SK-N-SH treated with all-trans-retinoic acid at 6 μM for 48 hours (cell line): ENCODE measurements around the gene CASP1.
"Not testable (repeated sequence)": the region's sequence is repeated elsewhere in the genome, so short reads cannot be mapped to it uniquely, and the experiment has no call there.

Experiments
- ATAC-seq: fragments of 200-7000 bp; cut with Tn5 transposase; 3 replicates; pipeline ENCODE4 v1.9.1; 2020; ENCODE audit warnings: mild to moderate bottlenecking, moderate library complexity
- CSDC2 ChIP-seq: fragments of 250-450 bp; sonication (Bioruptor Pico); IDR thresholded peaks from 2 replicates; pipeline ENCODE4 v1.5.0; 2020; ENCODE audit warnings: mild to moderate bottlenecking, moderate library complexity
- ESRRG ChIP-seq: fragments of 250-450 bp; sonication (Bioruptor Pico); IDR thresholded peaks from 2 replicates; pipeline ENCODE4 v1.6.1; 2021; ENCODE audit warnings: mild to moderate bottlenecking
- GLIS3 ChIP-seq: fragments of 250-450 bp; sonication (Bioruptor Pico); IDR thresholded peaks from 2 replicates; pipeline ENCODE4 v1.5.0; 2020; ENCODE audit warnings: mild to moderate bottlenecking, moderate library complexity
- ISL1 ChIP-seq: fragments of 250-450 bp; sonication (Bioruptor Pico); IDR thresholded peaks from 2 replicates; pipeline ENCODE4 v2.1.2; 2022; ENCODE audit warnings: mild to moderate bottlenecking, moderate library complexity
- OSR1 ChIP-seq: fragments of 250-450 bp; sonication (Bioruptor Pico); IDR thresholded peaks from 2 replicates; pipeline ENCODE4 v1.8.0; 2022; ENCODE audit warnings: moderate library complexity, mild to moderate bottlenecking, inconsistent platforms
- PPARA ChIP-seq: fragments of 250-450 bp; sonication (Bioruptor Pico); IDR thresholded peaks from 2 replicates; pipeline ENCODE4 v1.5.0; 2020; ENCODE audit warnings: mild to moderate bottlenecking, borderline replicate concordance
- RARB ChIP-seq: fragments of 250-450 bp; sonication (Bioruptor Pico); IDR thresholded peaks from 2 replicates; pipeline ENCODE4 v1.8.0; 2021; ENCODE audit warnings: mild to moderate bottlenecking, moderate library complexity
- SNAI2 ChIP-seq: fragments of 250-450 bp; sonication (Bioruptor Pico); IDR thresholded peaks from 2 replicates; pipeline ENCODE4 v1.5.0; 2020; ENCODE audit warnings: mild to moderate bottlenecking, moderate library complexity
- TCF4 ChIP-seq: fragments of 250-450 bp; sonication (Bioruptor Pico); IDR thresholded peaks from 2 replicates; pipeline ENCODE4 v1.8.0; 2021; ENCODE audit warnings: mild to moderate bottlenecking, moderate library complexity, borderline replicate concordance
- ZC3H10 ChIP-seq: fragments of 250-450 bp; sonication (Bioruptor Pico); IDR thresholded peaks from 2 replicates; pipeline ENCODE4 v1.5.1; 2021; ENCODE audit warnings: mild to moderate bottlenecking, moderate library complexity
- ZFP30 ChIP-seq: fragments of 450-650 bp; formaldehyde crosslinking; IDR thresholded peaks from 2 replicates; pipeline ENCODE4 v1.5.0; 2022; ENCODE audit warnings: mild to moderate bottlenecking, moderate library complexity
- ZNF565 ChIP-seq: fragments of 450-650 bp; formaldehyde crosslinking; conservative IDR thresholded peaks from 2 replicates; pipeline ENCODE4 v1.5.0; 2020; ENCODE audit warnings: low read depth, mild to moderate bottlenecking, moderate library complexity
- ZNF8 ChIP-seq: fragments of 450-650 bp; formaldehyde crosslinking; IDR thresholded peaks from 2 replicates; pipeline ENCODE4 v1.5.0; 2020; ENCODE audit warnings: mild to moderate bottlenecking, moderate library complexity
- TF ChIP-seq, protein P1 (sequence below): fragments of 250-450 bp; sonication (Bioruptor Pico); IDR thresholded peaks from 2 replicates; pipeline ENCODE4 v1.5.1; 2021; ENCODE audit warnings: mild to moderate bottlenecking, moderate library complexity
- TF ChIP-seq, protein P2 (sequence below): fragments of 250-450 bp; sonication (Bioruptor Pico); IDR thresholded peaks from 2 replicates; pipeline ENCODE4 v1.8.0; 2020; ENCODE audit warnings: mild to moderate bottlenecking, moderate library complexity, borderline replicate concordance
- TF ChIP-seq, protein P3 (sequence below): fragments of 250-450 bp; sonication (Bioruptor Pico); IDR thresholded peaks from 2 replicates; pipeline ENCODE4 v1.5.0; 2020; ENCODE audit warnings: mild to moderate bottlenecking, moderate library complexity
- TF ChIP-seq, protein P4 (sequence below): fragments of 250-450 bp; sonication (Bioruptor Pico); IDR thresholded peaks from 2 replicates; pipeline ENCODE4 v1.5.1; 2020; ENCODE audit warnings: low read depth, mild to moderate bottlenecking, moderate library complexity
- TF ChIP-seq, protein P5 (sequence below): fragments of 250-450 bp; sonication (Bioruptor Pico); IDR thresholded peaks from 2 replicates; pipeline ENCODE4 v1.8.0; 2021; ENCODE audit warnings: low read depth, mild to moderate bottlenecking, moderate library complexity, borderline replicate concordance

CASP1 gene

DNA sequence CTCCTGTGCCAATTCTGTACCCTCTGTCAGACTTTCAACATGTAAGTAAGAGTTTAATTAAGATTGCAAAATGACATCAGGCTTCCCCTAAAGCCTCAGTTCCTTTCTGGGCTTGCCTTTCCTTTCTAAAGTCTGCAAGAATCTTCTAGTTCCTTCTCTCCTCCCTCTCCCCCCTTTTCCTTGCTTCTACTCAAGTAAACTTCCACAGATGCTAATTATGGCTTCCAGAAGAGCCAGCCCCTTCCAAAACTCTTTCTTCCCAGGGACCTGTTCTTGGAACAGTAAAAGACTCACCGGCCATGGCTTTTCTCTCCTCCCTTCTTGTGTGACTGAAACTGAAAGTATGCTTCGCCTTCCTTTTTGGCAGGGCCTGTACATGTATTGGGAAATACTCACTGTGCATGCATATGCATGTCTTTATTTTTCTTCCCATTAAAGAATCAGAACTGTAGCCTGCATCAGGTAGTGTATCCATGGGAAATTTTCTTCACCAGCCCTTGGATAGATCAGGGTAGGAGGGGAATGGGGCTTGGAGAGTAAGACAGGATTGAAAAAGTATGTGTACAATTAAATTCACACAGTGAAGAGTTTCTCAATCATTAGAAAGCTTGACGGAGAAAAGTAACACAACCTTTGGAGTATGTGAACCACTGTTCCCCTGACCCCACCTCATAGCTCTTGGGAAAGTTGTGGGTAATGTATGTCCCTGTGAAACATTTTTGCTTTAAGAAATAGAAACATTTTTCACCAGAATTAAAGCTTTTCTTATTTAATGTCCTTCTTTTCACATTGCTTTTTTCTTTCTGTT lies at the start of gene CASP1:
Gene CASP1, minus strand, starts transcription at position 332 of the 808 bp plus-strand sequence. Its CDS starts 31 bp downstream, at position 301.
- peak; percentile 33; the same call in 1 of the 3 replicates for ATAC-seq
- TF ChIP-seq ZC3H10 (CRISPR knock-in tag) (no peak), ZFP30 (no peak), TCF4 (CRISPR knock-in tag) (no peak), ZNF8 (CRISPR knock-in tag) (no peak), ZNF565 (no peak), SNAI2 (no peak), ESRRG (CRISPR knock-in tag) (no peak), GLIS3 (CRISPR knock-in tag) (no peak), ISL1 (CRISPR knock-in tag) (no peak)
- TF ChIP-seq, protein P1, sequence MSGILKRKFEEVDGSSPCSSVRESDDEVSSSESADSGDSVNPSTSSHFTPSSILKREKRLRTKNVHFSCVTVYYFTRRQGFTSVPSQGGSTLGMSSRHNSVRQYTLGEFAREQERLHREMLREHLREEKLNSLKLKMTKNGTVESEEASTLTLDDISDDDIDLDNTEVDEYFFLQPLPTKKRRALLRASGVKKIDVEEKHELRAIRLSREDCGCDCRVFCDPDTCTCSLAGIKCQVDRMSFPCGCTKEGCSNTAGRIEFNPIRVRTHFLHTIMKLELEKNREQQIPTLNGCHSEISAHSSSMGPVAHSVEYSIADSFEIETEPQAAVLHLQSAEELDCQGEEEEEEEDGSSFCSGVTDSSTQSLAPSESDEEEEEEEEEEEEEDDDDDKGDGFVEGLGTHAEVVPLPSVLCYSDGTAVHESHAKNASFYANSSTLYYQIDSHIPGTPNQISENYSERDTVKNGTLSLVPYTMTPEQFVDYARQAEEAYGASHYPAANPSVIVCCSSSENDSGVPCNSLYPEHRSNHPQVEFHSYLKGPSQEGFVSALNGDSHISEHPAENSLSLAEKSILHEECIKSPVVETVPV, result no peak

DNA sequence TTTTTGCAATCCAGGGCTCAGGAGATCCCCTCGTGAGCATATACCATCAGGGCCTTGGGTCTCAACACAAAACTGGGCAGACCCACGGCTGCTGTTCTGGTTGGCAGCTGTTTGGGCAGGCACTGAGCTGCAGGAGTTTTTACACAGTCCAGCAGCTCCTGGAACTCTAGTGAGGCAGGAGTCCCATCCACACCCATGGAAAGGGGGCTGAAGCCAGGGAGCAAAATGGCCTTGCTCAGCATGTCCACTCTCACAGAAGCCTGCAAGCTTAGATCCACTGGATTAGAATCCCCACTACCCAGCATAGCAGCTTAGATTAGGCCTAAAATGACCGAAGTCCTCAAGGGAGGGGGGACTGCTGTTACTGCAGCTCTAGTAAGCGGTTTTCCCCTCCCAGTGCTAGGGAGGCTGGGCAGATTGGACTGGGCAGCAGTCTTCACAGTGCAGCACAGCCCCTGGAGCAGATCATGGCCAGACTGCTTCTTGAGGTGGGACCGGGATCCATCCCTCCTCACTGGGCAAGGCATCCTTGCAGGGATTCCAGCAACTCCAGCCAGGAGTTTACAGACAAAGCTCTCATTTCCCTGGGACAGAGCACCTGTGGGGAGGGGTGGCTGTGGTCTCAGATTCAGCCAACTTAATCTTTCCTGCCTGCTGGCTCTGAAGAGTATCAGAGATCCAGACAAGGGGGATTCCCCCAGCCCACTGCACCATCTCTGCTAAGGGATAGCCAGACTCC lies 46.6 kb upstream of the CASP1 start:
- TF ChIP-seq ZFP30 (no peak), GLIS3 (CRISPR knock-in tag) (no peak), ISL1 (CRISPR knock-in tag) (no peak), ZC3H10 (CRISPR knock-in tag) (no peak), RARB (CRISPR knock-in tag) (no peak), OSR1 (CRISPR knock-in tag) (no peak)
- TF ChIP-seq, protein P2, sequence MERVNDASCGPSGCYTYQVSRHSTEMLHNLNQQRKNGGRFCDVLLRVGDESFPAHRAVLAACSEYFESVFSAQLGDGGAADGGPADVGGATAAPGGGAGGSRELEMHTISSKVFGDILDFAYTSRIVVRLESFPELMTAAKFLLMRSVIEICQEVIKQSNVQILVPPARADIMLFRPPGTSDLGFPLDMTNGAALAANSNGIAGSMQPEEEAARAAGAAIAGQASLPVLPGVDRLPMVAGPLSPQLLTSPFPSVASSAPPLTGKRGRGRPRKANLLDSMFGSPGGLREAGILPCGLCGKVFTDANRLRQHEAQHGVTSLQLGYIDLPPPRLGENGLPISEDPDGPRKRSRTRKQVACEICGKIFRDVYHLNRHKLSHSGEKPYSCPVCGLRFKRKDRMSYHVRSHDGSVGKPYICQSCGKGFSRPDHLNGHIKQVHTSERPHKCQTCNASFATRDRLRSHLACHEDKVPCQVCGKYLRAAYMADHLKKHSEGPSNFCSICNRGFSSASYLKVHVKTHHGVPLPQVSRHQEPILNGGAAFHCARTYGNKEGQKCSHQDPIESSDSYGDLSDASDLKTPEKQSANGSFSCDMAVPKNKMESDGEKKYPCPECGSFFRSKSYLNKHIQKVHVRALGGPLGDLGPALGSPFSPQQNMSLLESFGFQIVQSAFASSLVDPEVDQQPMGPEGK (CRISPR knock-in tag), result no peak
- TF ChIP-seq, protein P3, sequence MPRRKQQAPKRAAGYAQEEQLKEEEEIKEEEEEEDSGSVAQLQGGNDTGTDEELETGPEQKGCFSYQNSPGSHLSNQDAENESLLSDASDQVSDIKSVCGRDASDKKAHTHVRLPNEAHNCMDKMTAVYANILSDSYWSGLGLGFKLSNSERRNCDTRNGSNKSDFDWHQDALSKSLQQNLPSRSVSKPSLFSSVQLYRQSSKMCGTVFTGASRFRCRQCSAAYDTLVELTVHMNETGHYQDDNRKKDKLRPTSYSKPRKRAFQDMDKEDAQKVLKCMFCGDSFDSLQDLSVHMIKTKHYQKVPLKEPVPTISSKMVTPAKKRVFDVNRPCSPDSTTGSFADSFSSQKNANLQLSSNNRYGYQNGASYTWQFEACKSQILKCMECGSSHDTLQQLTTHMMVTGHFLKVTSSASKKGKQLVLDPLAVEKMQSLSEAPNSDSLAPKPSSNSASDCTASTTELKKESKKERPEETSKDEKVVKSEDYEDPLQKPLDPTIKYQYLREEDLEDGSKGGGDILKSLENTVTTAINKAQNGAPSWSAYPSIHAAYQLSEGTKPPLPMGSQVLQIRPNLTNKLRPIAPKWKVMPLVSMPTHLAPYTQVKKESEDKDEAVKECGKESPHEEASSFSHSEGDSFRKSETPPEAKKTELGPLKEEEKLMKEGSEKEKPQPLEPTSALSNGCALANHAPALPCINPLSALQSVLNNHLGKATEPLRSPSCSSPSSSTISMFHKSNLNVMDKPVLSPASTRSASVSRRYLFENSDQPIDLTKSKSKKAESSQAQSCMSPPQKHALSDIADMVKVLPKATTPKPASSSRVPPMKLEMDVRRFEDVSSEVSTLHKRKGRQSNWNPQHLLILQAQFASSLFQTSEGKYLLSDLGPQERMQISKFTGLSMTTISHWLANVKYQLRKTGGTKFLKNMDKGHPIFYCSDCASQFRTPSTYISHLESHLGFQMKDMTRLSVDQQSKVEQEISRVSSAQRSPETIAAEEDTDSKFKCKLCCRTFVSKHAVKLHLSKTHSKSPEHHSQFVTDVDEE, result no peak
- TF ChIP-seq, protein P4, sequence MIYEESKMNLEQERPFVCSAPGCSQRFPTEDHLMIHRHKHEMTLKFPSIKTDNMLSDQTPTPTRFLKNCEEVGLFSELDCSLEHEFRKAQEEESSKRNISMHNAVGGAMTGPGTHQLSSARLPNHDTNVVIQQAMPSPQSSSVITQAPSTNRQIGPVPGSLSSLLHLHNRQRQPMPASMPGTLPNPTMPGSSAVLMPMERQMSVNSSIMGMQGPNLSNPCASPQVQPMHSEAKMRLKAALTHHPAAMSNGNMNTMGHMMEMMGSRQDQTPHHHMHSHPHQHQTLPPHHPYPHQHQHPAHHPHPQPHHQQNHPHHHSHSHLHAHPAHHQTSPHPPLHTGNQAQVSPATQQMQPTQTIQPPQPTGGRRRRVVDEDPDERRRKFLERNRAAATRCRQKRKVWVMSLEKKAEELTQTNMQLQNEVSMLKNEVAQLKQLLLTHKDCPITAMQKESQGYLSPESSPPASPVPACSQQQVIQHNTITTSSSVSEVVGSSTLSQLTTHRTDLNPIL, result no peak
- TF ChIP-seq, all 23 proteins: peak for 0
- no peak for ATAC-seq

DNA sequence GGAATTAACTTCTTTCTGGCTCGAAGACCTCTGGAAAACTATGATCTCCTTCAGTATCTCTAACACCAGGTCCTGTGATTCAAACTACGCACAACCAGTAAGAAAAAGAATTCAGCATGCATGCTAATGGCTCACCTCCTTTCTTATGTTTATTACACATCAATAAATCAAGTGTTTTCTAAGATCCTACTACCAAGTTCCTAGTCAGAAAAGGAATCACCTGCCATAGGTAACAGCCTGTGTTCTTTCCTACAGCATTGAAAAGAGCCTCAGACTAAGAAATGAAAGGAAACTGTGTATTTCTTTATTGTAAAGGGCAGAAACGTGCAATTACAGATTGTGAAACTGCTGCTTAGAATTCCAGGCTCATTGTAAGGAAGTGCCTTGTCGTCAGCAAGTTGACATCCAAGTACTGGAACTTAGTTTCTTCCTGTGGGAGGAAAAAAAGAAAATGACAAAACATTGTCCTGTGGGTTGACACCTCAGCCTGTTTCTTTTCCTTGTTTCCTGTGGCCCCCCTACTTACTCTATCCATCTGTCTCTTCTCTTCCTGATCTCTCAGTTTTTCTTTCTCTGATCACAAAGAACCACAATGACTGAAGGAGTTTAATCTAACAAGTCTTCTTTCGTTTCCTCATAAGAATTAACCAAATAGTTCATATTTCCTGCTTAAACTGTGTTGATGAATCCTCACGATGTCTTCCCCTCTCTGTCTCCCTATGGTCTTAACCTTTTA lies 45.4 kb upstream of the CASP1 start:
- ATAC-seq, result not testable (repeated sequence)

DNA sequence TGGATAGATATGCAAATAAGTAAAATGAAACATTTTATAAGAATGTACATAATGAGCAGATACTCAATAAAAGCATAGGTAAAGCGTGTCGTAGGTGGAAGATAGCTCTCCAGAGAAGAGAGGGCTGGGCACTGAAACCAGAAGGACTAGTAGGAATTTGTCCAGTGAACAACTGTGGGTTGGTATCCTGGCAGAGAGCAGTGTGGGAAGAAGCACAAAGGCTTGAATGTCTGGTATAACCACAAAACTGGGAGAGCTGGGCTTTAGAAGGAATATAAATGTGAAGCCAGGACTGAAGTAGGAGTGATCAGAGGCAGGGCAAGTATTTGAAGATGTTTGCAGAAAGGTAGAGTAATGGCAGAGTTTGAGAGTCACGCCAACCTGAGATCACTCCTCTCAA lies 43.3 kb upstream of the CASP1 start:
- ATAC-seq, result no peak
- TF ChIP-seq, protein P2 (CRISPR knock-in tag), result no peak
- TF ChIP-seq SNAI2 (no peak), ZNF8 (CRISPR knock-in tag) (no peak), OSR1 (CRISPR knock-in tag) (no peak), ISL1 (CRISPR knock-in tag) (no peak), PPARA (CRISPR knock-in tag) (no peak), ZC3H10 (CRISPR knock-in tag) (no peak), ESRRG (CRISPR knock-in tag) (no peak), CSDC2 (CRISPR knock-in tag) (no peak)
- TF ChIP-seq, protein P4, result no peak
- TF ChIP-seq, protein P5, sequence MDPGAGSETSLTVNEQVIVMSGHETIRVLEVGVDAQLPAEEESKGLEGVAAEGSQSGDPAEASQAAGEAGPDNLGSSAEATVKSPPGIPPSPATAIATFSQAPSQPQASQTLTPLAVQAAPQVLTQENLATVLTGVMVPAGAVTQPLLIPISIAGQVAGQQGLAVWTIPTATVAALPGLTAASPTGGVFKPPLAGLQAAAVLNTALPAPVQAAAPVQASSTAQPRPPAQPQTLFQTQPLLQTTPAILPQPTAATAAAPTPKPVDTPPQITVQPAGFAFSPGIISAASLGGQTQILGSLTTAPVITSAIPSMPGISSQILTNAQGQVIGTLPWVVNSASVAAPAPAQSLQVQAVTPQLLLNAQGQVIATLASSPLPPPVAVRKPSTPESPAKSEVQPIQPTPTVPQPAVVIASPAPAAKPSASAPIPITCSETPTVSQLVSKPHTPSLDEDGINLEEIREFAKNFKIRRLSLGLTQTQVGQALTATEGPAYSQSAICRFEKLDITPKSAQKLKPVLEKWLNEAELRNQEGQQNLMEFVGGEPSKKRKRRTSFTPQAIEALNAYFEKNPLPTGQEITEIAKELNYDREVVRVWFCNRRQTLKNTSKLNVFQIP, result no peak
- TF ChIP-seq, protein P1, result no peak
